ENCODE data around the gene FILIP1L.

Gene FILIP1L

GRCh38 chr3:100006570-100007271 lies 107.6 kb downstream of the FILIP1L start:
- no peak for FAIRE-seq

DNA sequence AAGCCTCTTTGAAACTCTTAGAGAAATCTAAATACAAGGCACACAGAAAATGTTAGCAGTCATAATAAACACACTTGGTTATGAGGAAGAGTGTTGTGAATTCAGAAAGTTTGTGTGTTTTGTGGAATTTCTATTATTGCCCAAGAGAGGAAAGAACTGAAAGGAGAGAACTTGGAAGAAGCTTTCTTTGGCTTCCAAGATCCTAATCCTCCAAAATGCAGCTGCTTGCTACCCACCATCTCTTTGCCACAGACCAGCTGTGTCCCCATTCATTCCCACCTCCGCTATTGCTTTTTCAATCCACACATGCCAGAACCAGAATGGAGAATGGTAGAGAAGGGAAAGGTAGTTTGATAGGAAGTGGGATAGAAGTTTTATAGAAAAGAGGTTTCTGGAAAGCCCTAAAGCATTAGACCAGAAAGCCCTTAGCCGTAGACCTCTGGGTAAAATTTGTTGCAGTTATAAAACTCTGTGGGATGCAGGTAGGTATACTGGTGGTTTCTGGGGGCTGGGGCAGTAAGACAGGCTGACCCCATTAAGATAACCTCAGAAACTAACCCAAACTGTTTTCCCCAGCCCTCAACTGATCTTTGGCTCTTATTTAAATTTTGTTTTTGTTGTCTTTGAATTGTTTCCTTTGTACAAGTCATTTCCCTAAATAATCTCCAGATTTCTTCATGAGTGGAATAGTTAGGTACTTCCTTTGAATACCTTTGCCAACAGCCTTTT lies 108.5 kb downstream of the FILIP1L start:
- FAIRE-seq = no peak

DNA sequence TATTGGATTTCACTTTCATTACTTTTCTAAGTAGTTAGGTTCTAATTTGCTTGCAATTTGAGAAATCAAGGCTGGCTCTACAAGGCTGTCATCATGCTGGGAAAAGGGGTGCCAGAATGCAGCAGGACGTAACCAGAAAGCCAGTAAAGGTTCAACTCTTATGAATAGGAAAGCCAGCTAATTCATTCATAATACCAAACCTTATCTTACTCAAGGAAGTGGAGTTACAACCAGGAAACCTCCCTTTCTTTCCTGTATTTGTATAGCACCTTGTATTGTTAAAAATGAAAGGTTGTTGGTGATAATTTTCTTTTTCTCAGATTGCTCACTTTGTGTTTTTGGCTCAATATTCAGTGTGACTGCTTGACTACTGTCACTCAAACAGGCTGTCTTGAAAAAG lies 109.4 kb downstream of the FILIP1L start:
- FAIRE-seq = no peak

DNA sequence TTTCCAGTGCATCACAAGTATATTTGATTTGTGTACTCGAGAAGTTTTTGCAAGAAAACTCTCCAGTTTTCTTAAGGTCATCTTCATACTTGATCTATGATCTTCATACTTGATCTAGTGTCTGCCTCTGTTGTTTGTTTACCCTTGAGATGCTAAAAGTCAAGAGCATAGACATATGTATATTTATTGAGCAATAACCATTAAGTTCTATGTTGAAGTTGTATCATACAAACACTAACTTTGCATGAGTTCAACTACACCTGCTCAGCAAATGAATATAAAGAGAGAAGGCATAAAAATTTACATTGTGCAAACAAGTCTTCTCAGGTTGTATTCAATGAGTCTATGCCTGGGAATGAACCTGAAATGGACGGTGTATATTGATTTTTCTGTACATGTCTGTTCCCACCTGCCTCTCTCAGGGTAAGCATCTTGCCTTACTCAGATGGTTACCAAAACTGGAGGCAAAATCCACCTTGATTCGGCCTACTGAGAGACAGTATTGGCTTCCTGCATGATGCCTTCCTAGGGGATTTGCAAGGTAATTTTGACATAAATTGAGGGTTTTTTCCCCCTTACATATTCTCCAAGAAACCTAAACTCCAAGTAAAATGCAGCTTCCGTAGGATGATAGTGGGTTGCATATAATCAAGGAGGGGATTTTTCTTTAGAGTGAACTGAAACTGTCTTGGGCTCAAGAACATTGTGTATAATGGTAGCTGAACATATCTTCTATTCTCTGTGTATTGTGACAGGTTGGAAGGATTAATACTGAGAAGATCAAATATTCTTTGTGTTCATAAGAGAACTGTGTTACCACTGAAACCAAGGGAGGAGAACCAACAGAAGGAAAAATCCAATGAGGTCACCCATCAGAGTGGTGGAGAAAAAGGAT lies 110.4 kb downstream of the FILIP1L start:
- FAIRE-seq = no peak

GRCh38 chr3:100002599-100003350 lies 111.5 kb downstream of the FILIP1L start:
- FAIRE-seq = no peak

GRCh38 chr3:100001526-100002270 lies 112.6 kb downstream of the FILIP1L start:
- no peak for FAIRE-seq

DNA sequence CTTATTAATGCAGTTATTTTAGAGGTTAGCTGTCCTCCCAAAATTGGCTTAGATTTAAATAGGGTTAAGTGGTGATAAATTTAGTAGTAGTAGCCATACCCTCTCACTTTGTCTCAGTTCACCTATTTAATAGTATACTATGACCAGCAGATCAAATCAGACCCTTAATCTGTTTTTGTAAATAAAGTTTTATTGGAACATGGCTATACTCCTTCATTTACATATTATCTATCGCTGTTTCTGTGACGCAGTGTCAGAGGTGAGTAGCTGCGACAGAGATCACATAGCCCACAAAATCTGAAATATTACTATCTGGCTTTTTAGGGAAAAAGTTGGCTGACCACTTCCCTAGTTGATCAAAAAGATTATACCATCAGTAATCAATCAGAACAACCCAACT lies 113.2 kb downstream of the FILIP1L start:
- FAIRE-seq = no peak

GRCh38 chr3:99999536-99999935 lies 114.8 kb downstream of the FILIP1L start:
- FAIRE-seq = no peak

GRCh38 chr3:99997293-99997692 lies 117.0 kb downstream of the FILIP1L start:
- no peak for FAIRE-seq

- FAIRE-seq = no peak
Measured at GRCh38 chr3:99990179-99990578, 124.1 kb downstream of the FILIP1L start.

- no peak for FAIRE-seq
Measured at GRCh38 chr3:99984668-99985067, 129.6 kb downstream of the FILIP1L start.

DNA sequence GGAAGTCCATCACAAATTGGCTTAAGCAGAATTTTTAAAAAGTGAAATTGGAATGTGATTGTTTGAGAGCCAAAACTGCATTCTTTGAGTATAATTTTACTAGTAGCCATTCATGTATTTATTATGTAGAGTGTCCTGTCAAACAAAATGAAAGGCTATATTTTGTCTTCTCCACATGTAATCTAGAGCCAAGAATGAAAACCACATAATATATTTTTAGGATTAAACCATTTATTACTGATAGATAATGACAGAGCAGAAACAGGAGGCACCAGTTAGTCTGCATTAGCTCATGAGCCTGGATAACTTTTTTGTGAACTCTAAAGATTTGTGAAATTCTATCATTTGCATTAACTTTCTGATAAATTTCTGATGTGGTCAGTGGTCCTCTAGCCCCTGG lies 130.2 kb downstream of the FILIP1L start:
- no peak for FAIRE-seq

- no peak for FAIRE-seq
Measured at GRCh38 chr3:99982650-99983049, 131.7 kb downstream of the FILIP1L start.

DNA sequence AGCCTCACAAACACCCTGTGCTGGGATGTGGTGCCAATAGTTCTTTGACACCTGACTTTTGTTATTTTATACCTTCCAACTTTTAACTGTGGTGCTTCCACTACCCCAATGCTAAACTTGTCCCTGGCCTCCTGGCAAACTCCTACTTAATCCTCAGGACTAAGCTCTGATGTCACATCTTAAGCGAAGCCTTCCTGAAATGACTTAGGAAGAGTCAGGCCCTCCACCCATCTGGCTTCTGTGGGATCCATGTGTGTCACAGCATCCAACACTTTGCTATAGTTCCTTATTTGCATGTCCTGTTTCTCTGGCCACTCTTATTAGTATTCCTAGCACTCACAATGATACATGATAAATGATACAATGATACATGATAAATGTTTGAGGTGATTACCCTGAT lies 133.2 kb downstream of the FILIP1L start:
- FAIRE-seq = no peak

DNA sequence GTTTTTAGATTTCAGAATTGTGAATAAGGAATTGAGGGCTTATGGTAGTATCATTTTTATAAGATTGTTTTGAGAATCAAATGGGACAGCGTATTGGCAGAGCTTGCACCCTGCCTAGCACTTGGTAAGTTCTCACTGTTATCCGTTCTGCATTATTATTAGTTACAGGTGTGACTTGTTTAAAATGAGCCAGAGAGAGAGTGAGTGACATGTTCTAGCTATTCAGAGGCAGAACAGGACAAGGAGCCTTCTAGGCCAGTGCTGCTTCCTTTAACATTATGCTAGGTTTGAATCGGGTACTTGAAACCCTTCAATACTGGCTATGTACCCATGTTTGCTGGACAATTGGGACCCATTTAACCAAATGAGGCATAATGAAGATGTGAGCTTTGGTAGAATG lies 133.7 kb downstream of the FILIP1L start:
- FAIRE-seq = no peak

GRCh38 chr3:99978221-99978620 lies 136.1 kb downstream of the FILIP1L start:
- FAIRE-seq = no peak

DNA sequence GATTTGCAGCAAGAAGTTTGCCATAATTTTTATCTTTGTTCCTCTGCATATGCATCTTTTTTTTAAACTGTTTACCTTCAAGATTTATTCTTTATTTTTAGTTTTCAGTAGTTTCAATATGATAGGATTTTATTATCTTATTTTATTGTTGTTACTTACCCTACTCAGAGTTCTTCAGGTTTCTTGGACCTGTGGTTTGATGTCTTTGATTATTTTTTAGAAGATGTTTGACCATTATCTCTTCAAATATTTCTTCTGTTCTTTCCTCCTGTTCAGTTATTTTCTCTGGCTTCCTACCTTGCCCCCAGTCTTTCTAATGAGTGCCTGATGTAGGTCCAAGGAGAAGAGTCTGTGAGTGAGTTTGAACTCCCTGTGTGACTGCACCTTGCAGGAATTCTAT lies 137.7 kb downstream of the FILIP1L start:
- no peak for FAIRE-seq

GRCh38 chr3:99974989-99975388 lies 139.3 kb downstream of the FILIP1L start:
- no peak for FAIRE-seq

- no peak for FAIRE-seq
Measured at GRCh38 chr3:99972380-99973104, 141.8 kb downstream of the FILIP1L start.

GRCh38 chr3:99971761-99972160 lies 142.5 kb downstream of the FILIP1L start:
- FAIRE-seq = no peak

DNA sequence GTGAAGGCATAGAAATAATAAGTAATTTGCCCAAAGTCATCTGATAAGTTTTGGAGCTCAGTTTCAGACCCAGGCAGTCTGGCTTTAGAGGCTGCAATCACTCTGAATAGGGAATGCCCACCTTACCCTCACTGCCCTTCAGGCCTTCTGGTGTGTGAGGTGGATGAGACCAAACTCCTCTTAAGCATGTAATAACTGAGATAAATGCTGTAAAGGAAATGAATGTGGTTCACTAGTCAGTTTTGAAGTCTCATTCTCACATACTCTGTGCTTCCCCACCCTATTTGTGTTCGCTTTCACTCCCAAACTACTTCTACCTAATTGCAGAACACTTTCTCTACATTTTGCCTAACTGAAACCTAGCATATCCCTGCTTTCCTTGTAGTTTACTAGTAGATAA lies 144.1 kb downstream of the FILIP1L start:
- no peak for FAIRE-seq

All from A204.1 (cell line).